H1 (cell line): ENCODE measurements around the gene DVL3. TPM values are rescaled to one million over a fixed set of nuclear protein-coding genes. Genes with fewer than 3 reads are reported as not detected.

ENCODE experiments used
- CTCF ChIA-PET: fragments of 300-600 bp; sonication (Branson Sonifier 250); formaldehyde crosslinking; loops from one replicate; lab custom pipeline; 2021; ENCODE audit not compliant: partially characterized antibody; lab: Charles Lee
- POLR2A ChIA-PET: fragments of 300-600 bp; sonication (Branson Sonifier 250); formaldehyde crosslinking; loops from one replicate; lab custom pipeline; 2021; ENCODE audit warnings: inconsistent platforms; ENCODE audit not compliant: partially characterized antibody; lab: Charles Lee
- DNase-seq, 2 experiments: peaks; one replicate each; pipeline versions ENCODE4 v3.0.0 to v3.0.0-alpha.2; 2010 to 2022; ENCODE audit warnings: low spot score in 2 of 2, low read depth in 1 of 2, mixed read lengths in 1 of 2
- FAIRE-seq: peaks from 2 replicates; lab custom pipeline; 2011; peaks lifted over from hg19 to GRCh38; lab: Jason Lieb, UNC
- H2AFZ ChIP-seq: 2 replicates; pipeline ENCODE4 v1.8.1; 2012; ENCODE audit warnings: low read length, inconsistent platforms
- H2AK5ac ChIP-seq: 2 replicates; pipeline ENCODE4 v1.6.1; 2013; ENCODE audit warnings: low read depth, low read length
- H2BK120ac ChIP-seq: replicated peaks from 2 replicates; pipeline ENCODE3; 2013; ENCODE audit warnings: low read depth, low read length, inconsistent platforms
- H2BK12ac ChIP-seq: 2 replicates; pipeline ENCODE4 v1.6.1; 2013; ENCODE audit warnings: low read depth, low read length
- H2BK15ac ChIP-seq: 2 replicates; pipeline ENCODE4 v1.6.1; 2013; ENCODE audit warnings: low read length
- H2BK20ac ChIP-seq: 2 replicates; pipeline ENCODE4 v1.6.1; 2013; ENCODE audit warnings: low read length
- H2BK5ac ChIP-seq: 2 replicates; pipeline ENCODE4 v1.6.1; 2013; ENCODE audit warnings: low read depth, low read length
- H3K14ac ChIP-seq: 2 replicates; pipeline ENCODE4 v1.6.1; 2013; ENCODE audit warnings: inconsistent platforms; ENCODE audit not compliant: insufficient read length
- H3K18ac ChIP-seq: 2 replicates; pipeline ENCODE4 v1.6.1; 2013; ENCODE audit warnings: low read length; ENCODE audit errors: extremely low read depth
- H3K23ac ChIP-seq: 2 replicates; pipeline ENCODE4 v1.6.1; 2013; ENCODE audit warnings: inconsistent platforms; ENCODE audit not compliant: insufficient read length
- H3K23me2 ChIP-seq: 2 replicates; pipeline ENCODE4 v1.6.1; 2013; ENCODE audit warnings: low read depth, low read length
- H3K27ac ChIP-seq: 2 replicates; pipeline ENCODE4 v1.6.1; 2011; ENCODE audit warnings: low read depth, low read length, inconsistent platforms
- H3K27me3 ChIP-seq, 4 experiments: replicated peaks in 1 of 4; 1 replicate in 1 of 4; 2 replicates in 3 of 4; pipeline versions ENCODE4 v1.6.1 to v1.8.1; 2011 to 2013; ENCODE audit warnings: low read length in 3 of 4, mild to moderate bottlenecking in 3 of 4, inconsistent platforms in 2 of 4, mixed read lengths in 2 of 4, moderate library complexity in 1 of 4; ENCODE audit not compliant: control insufficient read depth in 3 of 4, insufficient read depth in 3 of 4; ENCODE audit errors: extremely low read depth in 1 of 4
- H3K36me3 ChIP-seq, 4 experiments: 2 replicates each; pipeline versions ENCODE4 v1.6.1 to v1.8.1; 2011 to 2013; ENCODE audit warnings: mild to moderate bottlenecking in 4 of 4, low read length in 3 of 4, moderate library complexity in 2 of 4, control low read depth in 1 of 4, inconsistent platforms in 1 of 4; ENCODE audit not compliant: insufficient read depth in 4 of 4, control insufficient read depth in 2 of 4
- H3K4ac ChIP-seq: replicated peaks from 2 replicates; pipeline ENCODE3; 2013; ENCODE audit warnings: low read length, low read depth, mixed read lengths, inconsistent platforms; ENCODE audit not compliant: insufficient read length
- H3K4me1 ChIP-seq, 4 experiments: replicated peaks in 1 of 4; 1 replicate in 1 of 4; 2 replicates in 3 of 4; pipeline versions ENCODE4 v1.6.1 to v1.8.1; 2011 to 2013; ENCODE audit warnings: low read length in 3 of 4, inconsistent platforms in 2 of 4, mixed read lengths in 1 of 4; ENCODE audit not compliant: insufficient read depth in 4 of 4, control insufficient read depth in 3 of 4
- H3K4me2 ChIP-seq, 2 experiments: 2 replicates each; pipeline versions ENCODE4 v1.6.1 to v1.8.1; 2011 to 2013; ENCODE audit warnings: low read depth in 2 of 2, low read length in 2 of 2, control low read depth in 1 of 2, inconsistent platforms in 1 of 2, mild to moderate bottlenecking in 1 of 2; ENCODE audit not compliant: insufficient read depth in 1 of 2
- H3K4me3 ChIP-seq, 4 experiments: fragments of 200-600, 300-600 bp in 1 of 4; sonication (generic), shearing (Covaris generic), sonication (Bioruptor Twin) in 1 of 4; 2 replicates each; pipeline versions ENCODE4 v1.5.1 to v1.8.1; 2011 to 2016; ENCODE audit warnings: low read length in 4 of 4, low read depth in 3 of 4, control low read depth in 2 of 4, inconsistent platforms in 2 of 4, mild to moderate bottlenecking in 2 of 4, mixed read lengths in 1 of 4, moderate library complexity in 1 of 4; ENCODE audit not compliant: insufficient read depth in 2 of 4; ENCODE audit errors: extremely low read depth in 1 of 4
- H3K56ac ChIP-seq: replicated peaks from 2 replicates; pipeline ENCODE3; 2013; ENCODE audit warnings: low read depth, mild to moderate bottlenecking, mixed read lengths, low read length, inconsistent platforms; ENCODE audit not compliant: insufficient read length
- H3K79me1 ChIP-seq: 2 replicates; pipeline ENCODE4 v1.6.1; 2013; ENCODE audit warnings: low read depth, low read length, control low read depth
- H3K79me2 ChIP-seq, 2 experiments: 2 replicates each; pipeline versions ENCODE4 v1.6.1 to v1.8.1; 2012 to 2013; ENCODE audit warnings: low read length in 2 of 2, mild to moderate bottlenecking in 2 of 2, inconsistent platforms in 1 of 2; ENCODE audit not compliant: insufficient read depth in 2 of 2, control insufficient read depth in 1 of 2
- H3K9ac ChIP-seq, 4 experiments: replicated peaks in 1 of 4; 1 replicate in 1 of 4; 2 replicates in 3 of 4; pipeline versions ENCODE4 v1.6.1 to v1.8.1; 2011 to 2013; ENCODE audit warnings: low read depth in 3 of 4, low read length in 3 of 4, control low read depth in 2 of 4, mild to moderate bottlenecking in 2 of 4, moderate library complexity in 2 of 4, inconsistent platforms in 1 of 4; ENCODE audit errors: extremely low read depth in 1 of 4
- H3K9me3 ChIP-seq, 2 experiments: 2 replicates each; pipeline versions ENCODE4 v1.6.1 to v1.8.1; 2012 to 2013; ENCODE audit warnings: mild to moderate bottlenecking in 2 of 2, moderate library complexity in 2 of 2, control low read depth in 1 of 2, inconsistent platforms in 1 of 2, low read depth in 1 of 2, low read length in 1 of 2, mixed read lengths in 1 of 2; ENCODE audit not compliant: insufficient read depth in 2 of 2
- H4K20me1 ChIP-seq, 2 experiments: replicated peaks in 1 of 2; 2 replicates each; pipeline versions ENCODE3 to v1.8.1; 2011 to 2013; ENCODE audit warnings: inconsistent platforms in 2 of 2, low read length in 2 of 2, mild to moderate bottlenecking in 1 of 2; ENCODE audit not compliant: insufficient read depth in 2 of 2, control insufficient read depth in 1 of 2
- H4K5ac ChIP-seq: 2 replicates; pipeline ENCODE4 v1.6.1; 2013; ENCODE audit warnings: low read length, low read depth, mixed read lengths, inconsistent platforms; ENCODE audit not compliant: insufficient read length
- H4K8ac ChIP-seq: 2 replicates; pipeline ENCODE4 v1.8.0; 2013; ENCODE audit warnings: mild to moderate bottlenecking, moderate library complexity, low read length, inconsistent platforms; ENCODE audit not compliant: insufficient read depth; ENCODE audit errors: extremely low read depth
- H4K91ac ChIP-seq: replicated peaks from 2 replicates; pipeline ENCODE3; 2013; ENCODE audit warnings: low read length, mixed read lengths, inconsistent platforms; ENCODE audit not compliant: insufficient read length
- CHD2 ChIP-seq: IDR thresholded peaks from 2 replicates; pipeline ENCODE4 v1.6.1; 2012; ENCODE audit warnings: low read length, improper control_type of control experiment
- HDAC6 ChIP-seq: IDR thresholded peaks from one replicate; pipeline ENCODE4 v1.7.1; 2012; ENCODE audit warnings: low read depth, mild to moderate bottlenecking, inconsistent platforms, low read length, moderate library complexity
- JUN ChIP-seq: IDR thresholded peaks from 2 replicates; pipeline ENCODE4 v1.6.1; 2011; ENCODE audit warnings: low read depth, mild to moderate bottlenecking, improper control_type of control experiment, low read length
- MAFK ChIP-seq: IDR thresholded peaks from 2 replicates; pipeline ENCODE4 v1.6.1; 2012; ENCODE audit warnings: low read depth, mild to moderate bottlenecking, improper control_type of control experiment, low read length
- NANOG ChIP-seq: IDR thresholded peaks from 2 replicates; pipeline ENCODE4 v1.6.1; 2011; ENCODE audit warnings: low read length, low read depth, mild to moderate bottlenecking, inconsistent platforms; ENCODE audit not compliant: insufficient read depth, poor library complexity, severe bottlenecking
- PHF8 ChIP-seq: fragments of 200-600 bp; sonication (generic); conservative IDR thresholded peaks from 2 replicates; pipeline ENCODE4 v1.7.1; 2012; ENCODE audit warnings: low read depth, mild to moderate bottlenecking, inconsistent platforms, low read length, moderate library complexity
- POU5F1 ChIP-seq: IDR thresholded peaks from 2 replicates; pipeline ENCODE4 v1.6.1; 2011; ENCODE audit warnings: low read depth, mild to moderate bottlenecking, low read length, moderate library complexity
- RBBP5 ChIP-seq: IDR thresholded peaks from 2 replicates; pipeline ENCODE4 v1.7.1; 2012; ENCODE audit warnings: low read depth, mild to moderate bottlenecking, inconsistent platforms, low read length, moderate library complexity, borderline replicate concordance
- TBP ChIP-seq: IDR thresholded peaks from 2 replicates; pipeline ENCODE4 v1.6.1; 2011; ENCODE audit warnings: low read depth, low read length, improper control_type of control experiment
- YY1 ChIP-seq: IDR thresholded peaks from 2 replicates; pipeline ENCODE4 v1.6.1; 2011; ENCODE audit warnings: low read depth, mild to moderate bottlenecking, low read length
- WGBS, 2 experiments: shearing (Covaris generic) in 1 of 2; methylation state at CpG; one replicate each; pipeline versions ENCODE4 v1.1.6 to v1.1.7; 2013 to 2015; ENCODE audit warnings: low lambda C conversion rate in 2 of 2, mixed read lengths in 2 of 2, inconsistent platforms in 1 of 2, low coverage in 1 of 2, missing lambda C conversion rate in 1 of 2; ENCODE audit not compliant: insufficient replicate concordance in 2 of 2, insufficient coverage in 1 of 2, insufficient read length in 1 of 2; ENCODE audit errors: extremely low coverage in 1 of 2, missing lambda C conversion rate in 1 of 2; 5-methylcytosine and 5-hydroxymethylcytosine counted together
- polyA plus RNA-seq, 7 experiments: library from polyadenylated mRNA; depleted of rRNA in 3 of 7; stranded (reverse) in 5 of 7; unstranded in 2 of 7; fragments of >200 nt in 5 of 7; fragments of 200-250 nt in 2 of 7; gene quantifications; 1 replicate in 5 of 7; 2 replicates in 1 of 7; 4 replicates in 1 of 7; pipeline versions ENCODE4 v1.2.1 to v1.2.3, GENCODE V29; 2011 to 2013; ENCODE audit warnings: missing spikeins in 2 of 7, mixed read lengths in 2 of 7
- total RNA-seq: library from RNA; stranded (reverse); fragmentation: NEBNext Ultra II Directional; extraction: Animal tissue kit (Norgen Biotek cat#: 25700); gene quantifications from 2 replicates; pipeline ENCODE4 v1.2.1, GENCODE V29; 2021

The DVL3 gene
- total and polyA plus RNA-seq, 2 of the 8 experiments (the other 6 are each of a cell fraction or from before 2014, with no cell fraction given): 38.5 to 66.6 TPM

DNA sequence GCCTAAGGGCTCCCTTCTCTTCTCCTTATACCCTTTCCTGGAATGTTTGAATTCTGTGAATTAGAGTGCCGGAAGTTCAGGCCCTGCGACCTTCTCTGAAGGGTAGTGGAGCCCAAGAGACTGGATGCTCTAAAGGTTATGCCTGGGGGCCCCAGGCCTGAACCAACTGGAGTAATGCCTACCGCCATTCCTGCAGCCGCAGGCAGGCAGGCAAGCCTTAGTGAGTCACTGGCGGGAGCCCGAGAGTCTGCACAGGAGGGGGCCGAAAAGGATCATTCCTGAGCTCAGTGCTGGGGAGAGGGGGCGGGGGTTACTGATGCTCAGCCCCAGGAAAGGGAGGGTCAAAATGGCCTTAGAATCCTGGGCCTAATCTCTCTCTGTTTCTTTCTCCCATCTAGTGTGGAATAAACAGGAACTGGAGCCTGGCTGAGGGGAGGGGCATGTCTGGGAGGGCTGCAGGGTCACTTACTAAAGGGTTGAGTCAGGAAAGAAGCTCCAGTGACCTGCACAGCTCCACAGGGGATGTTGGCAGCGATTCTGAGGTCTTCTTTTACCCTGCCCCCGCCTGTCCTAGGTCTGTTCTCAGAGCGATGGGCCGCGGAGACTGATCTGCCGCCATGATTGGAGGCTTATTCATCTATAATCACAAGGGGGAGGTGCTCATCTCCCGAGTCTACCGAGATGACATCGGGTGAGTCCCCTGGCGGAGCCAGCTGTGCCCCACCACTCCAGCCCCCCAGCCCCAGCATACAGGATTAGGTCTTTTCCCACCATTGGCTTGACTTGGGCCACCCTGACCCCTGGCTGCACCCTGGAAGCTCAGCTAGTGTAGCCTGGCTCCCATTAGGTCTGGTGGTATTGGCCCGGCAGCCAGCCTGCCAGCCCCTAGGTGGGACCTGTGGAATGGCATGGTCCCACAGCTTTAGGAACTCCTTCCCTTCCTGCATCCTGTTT is 21.5 kb downstream of the DVL3 start:
- FAIRE-seq (no peak), DNase-seq (peak; percentile 85 to 88)
- TF ChIP-seq PHF8 (peak; percentile 53), POU5F1 (no peak), HDAC6 (no peak), JUN (no peak), NANOG (no peak), MAFK (no peak), CHD2 (no peak), TBP (peak; percentile 63; the same call in 1 of the 2 replicates), YY1 (peak; percentile 91), RBBP5 (peak; percentile 90; the same call in 1 of the 2 replicates)

More for the DNA sequence above, 21.5 kb downstream of the DVL3 start:
- no peaks in the 10 kb centered on the region for H3K27me3 ChIP-seq
- H3K79me2 ChIP-seq: peaks cover 0 to 37% of the 10 kb centered on the region in 2 experiments; a peak in 2 of 4 replicates
- H4K20me1 ChIP-seq: peaks cover 0 to 19% of the 10 kb centered on the region in 2 experiments
- no peaks in the 10 kb centered on the region for H3K9me3 ChIP-seq
- H3K4me1 ChIP-seq: peaks cover 0 to 23% (median 15%) of the 10 kb centered on the region in 4 experiments; a peak in 6 of 7 replicates
- peak overlapping the region; percentile 22; the same call in 1 of the 2 replicates for H2BK15ac ChIP-seq
- H2BK20ac ChIP-seq: no peak overlapping the region
- H3K36me3 ChIP-seq: peaks cover 35 to 47% (median 43%) of the 10 kb centered on the region in 4 experiments
- H4K91ac ChIP-seq: peak overlapping the region; percentile 54
- peak overlapping the region; percentile 3 for H3K56ac ChIP-seq
- H2BK12ac ChIP-seq: peak overlapping the region; percentile 50; the same call in 1 of the 2 replicates
- peak overlapping the region; percentile 93 for H2BK5ac ChIP-seq
- no peak overlapping the region for H3K23ac ChIP-seq
- POLR2A ChIA-PET: interaction anchor here (0.6 to 2.1 kb wide), 14 partner anchors 9 to 624 kb away, joined by 3 to 17 read pairs (median 4); partner anchors contain the start of genes ABCF3 and DVL3
- H3K79me1 ChIP-seq: peaks cover 13% of the 10 kb centered on the region
- H3K4ac ChIP-seq: peak overlapping the region; percentile 22
- WGBS, 2 experiments: 39% methylated on average over 19 of the region's 19 CpGs; no CpG with 5 or more reads in 1 of the 2 experiments
- no peak overlapping the region for H2AFZ ChIP-seq
- peak overlapping the region; percentile 37 for H4K5ac ChIP-seq
- H3K4me3 ChIP-seq: peak overlapping the region; percentile 68 to 92 (median 86)
- H3K9ac ChIP-seq: peak overlapping the region in 3 of 4 experiments; percentile 55 to 71 (median 66); a peak in 6 of 7 replicates
- no peak overlapping the region for H3K14ac ChIP-seq
- peak overlapping the region; percentile 87 for H3K18ac ChIP-seq
- H4K8ac ChIP-seq: peak overlapping the region; percentile 82; the same call in 1 of the 2 replicates
- H2AK5ac ChIP-seq: peak overlapping the region; percentile 70
- H3K4me2 ChIP-seq: peak overlapping the region; percentile 91 to 96
- CTCF ChIA-PET: interaction anchor here (0.7 to 2.8 kb wide), 11 partner anchors 10 to 111 kb away, joined by 3 to 16 read pairs (median 4); partner anchors contain the start of gene ABCF3
- peaks cover 8% of the 10 kb centered on the region for H3K23me2 ChIP-seq
- peak overlapping the region; percentile 87 for H3K27ac ChIP-seq
- H2BK120ac ChIP-seq: no peak overlapping the region
